ENCODE results near the gene DPP10.
"Not testable (repeated sequence)": the region's sequence is repeated elsewhere in the genome, so short reads cannot be mapped to it uniquely, and the experiment has no call there.

DPP10 gene

GRCh38 chr2:114724454-114724853 is 282.0 kb downstream of the DPP10 start:
- no peak for DNase-seq (ENCODE audit: low read depth, low spot score)

- no peak for DNase-seq (ENCODE audit: low read depth, low spot score)
These were observed 284.6 kb downstream of the DPP10 start for GRCh38 chr2:114727012-114727411.

GRCh38 chr2:114728372-114728771 is 285.9 kb downstream of the DPP10 start:
- no peak for DNase-seq (ENCODE audit: low read depth, low spot score)

GRCh38 chr2:114729026-114729425 is 286.6 kb downstream of the DPP10 start:
- no peak for DNase-seq (ENCODE audit: low read depth, low spot score)

- DNase-seq (ENCODE audit: low read depth, low spot score) = no peak
These were observed 292.7 kb downstream of the DPP10 start for GRCh38 chr2:114735126-114735525.

- no peak for DNase-seq (ENCODE audit: low read depth, low spot score)
These were observed 299.8 kb downstream of the DPP10 start for GRCh38 chr2:114742245-114742644.

GRCh38 chr2:114745700-114746099 is 303.3 kb downstream of the DPP10 start:
- no peak for DNase-seq (ENCODE audit: low read depth, low spot score)

GRCh38 chr2:114748175-114748574 is 305.7 kb downstream of the DPP10 start:
- DNase-seq (ENCODE audit: low read depth, low spot score) = not testable (repeated sequence)

- no peak for DNase-seq (ENCODE audit: low read depth, low spot score)
These were observed 310.0 kb downstream of the DPP10 start for GRCh38 chr2:114752425-114752824.

GRCh38 chr2:114753145-114753544 is 310.7 kb downstream of the DPP10 start:
- no peak for DNase-seq (ENCODE audit: low read depth, low spot score)

- no peak for DNase-seq (ENCODE audit: low read depth, low spot score)
These were observed 312.6 kb downstream of the DPP10 start for GRCh38 chr2:114754907-114755563.

GRCh38 chr2:114762376-114762775 is 319.9 kb downstream of the DPP10 start:
- no peak for DNase-seq (ENCODE audit: low read depth, low spot score)

GRCh38 chr2:114762986-114763385 is 320.5 kb downstream of the DPP10 start:
- no peak for DNase-seq (ENCODE audit: low read depth, low spot score)

GRCh38 chr2:114769110-114769509 is 326.7 kb downstream of the DPP10 start:
- no peak for DNase-seq (ENCODE audit: low read depth, low spot score)

GRCh38 chr2:114769991-114770390 is 327.6 kb downstream of the DPP10 start:
- no peak for DNase-seq (ENCODE audit: low read depth, low spot score)

GRCh38 chr2:114784046-114784445 is 341.6 kb downstream of the DPP10 start:
- DNase-seq (ENCODE audit: low read depth, low spot score) = no peak

- DNase-seq (ENCODE audit: low read depth, low spot score) = no peak
These were observed 342.6 kb downstream of the DPP10 start for GRCh38 chr2:114784890-114785583.

- DNase-seq (ENCODE audit: low read depth, low spot score) = no peak
These were observed 344.5 kb downstream of the DPP10 start for GRCh38 chr2:114786901-114787300.

- DNase-seq (ENCODE audit: low read depth, low spot score) = no peak
These were observed 345.0 kb downstream of the DPP10 start for GRCh38 chr2:114787486-114787885.

GRCh38 chr2:114789989-114790388 is 347.5 kb downstream of the DPP10 start:
- DNase-seq (ENCODE audit: low read depth, low spot score) = no peak

- no peak for DNase-seq (ENCODE audit: low read depth, low spot score)
These were observed 355.1 kb downstream of the DPP10 start for GRCh38 chr2:114797540-114797939.

GRCh38 chr2:114797942-114798341 is 355.5 kb downstream of the DPP10 start:
- no peak for DNase-seq (ENCODE audit: low read depth, low spot score)

- DNase-seq (ENCODE audit: low read depth, low spot score) = no peak
These were observed 357.9 kb downstream of the DPP10 start for GRCh38 chr2:114800371-114800770.
